ENCODE data around the gene INPP4B.

DNA sequence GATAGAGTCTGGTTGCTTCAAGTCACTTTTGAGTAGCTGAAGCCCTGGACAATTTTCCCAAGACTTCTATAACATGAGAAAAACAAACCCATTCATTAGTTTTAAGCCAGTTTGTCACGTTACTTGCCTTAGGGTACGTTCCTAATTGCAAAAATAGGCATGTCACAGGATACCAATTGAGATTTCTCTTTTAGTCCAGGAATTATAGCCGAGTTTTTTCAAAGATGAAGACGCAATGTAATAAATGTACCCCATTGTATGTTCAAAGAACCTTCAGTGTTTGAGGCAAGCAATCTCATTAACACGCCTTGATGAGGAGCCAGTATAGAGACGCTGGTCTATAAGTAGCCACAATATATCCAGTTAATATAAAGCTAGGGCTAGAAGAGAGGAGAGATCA lies 534.2 kb downstream of the INPP4B start:
- TF ChIP-seq, protein P1, sequence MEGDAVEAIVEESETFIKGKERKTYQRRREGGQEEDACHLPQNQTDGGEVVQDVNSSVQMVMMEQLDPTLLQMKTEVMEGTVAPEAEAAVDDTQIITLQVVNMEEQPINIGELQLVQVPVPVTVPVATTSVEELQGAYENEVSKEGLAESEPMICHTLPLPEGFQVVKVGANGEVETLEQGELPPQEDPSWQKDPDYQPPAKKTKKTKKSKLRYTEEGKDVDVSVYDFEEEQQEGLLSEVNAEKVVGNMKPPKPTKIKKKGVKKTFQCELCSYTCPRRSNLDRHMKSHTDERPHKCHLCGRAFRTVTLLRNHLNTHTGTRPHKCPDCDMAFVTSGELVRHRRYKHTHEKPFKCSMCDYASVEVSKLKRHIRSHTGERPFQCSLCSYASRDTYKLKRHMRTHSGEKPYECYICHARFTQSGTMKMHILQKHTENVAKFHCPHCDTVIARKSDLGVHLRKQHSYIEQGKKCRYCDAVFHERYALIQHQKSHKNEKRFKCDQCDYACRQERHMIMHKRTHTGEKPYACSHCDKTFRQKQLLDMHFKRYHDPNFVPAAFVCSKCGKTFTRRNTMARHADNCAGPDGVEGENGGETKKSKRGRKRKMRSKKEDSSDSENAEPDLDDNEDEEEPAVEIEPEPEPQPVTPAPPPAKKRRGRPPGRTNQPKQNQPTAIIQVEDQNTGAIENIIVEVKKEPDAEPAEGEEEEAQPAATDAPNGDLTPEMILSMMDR (conservative IDR thresholded peaks at IDR 0.05; ENCODE audit: low read depth, low read length) = no peak
- TF ChIP-seq POLR2A (IDR thresholded peaks at IDR 0.05; ENCODE audit: low read depth, low read length) (no peak), CEBPB (IDR thresholded peaks at IDR 0.05; ENCODE audit: low read depth, low read length) (no peak), MXI1 (IDR thresholded peaks at IDR 0.05; ENCODE audit: borderline replicate concordance, low read depth, low read length) (no peak), RCOR1 (IDR thresholded peaks at IDR 0.05; ENCODE audit: insufficient replicate concordance, low read length) (no peak), RAD21 (IDR thresholded peaks at IDR 0.05; ENCODE audit: low read length) (no peak), SMC3 (IDR thresholded peaks at IDR 0.05; ENCODE audit: low read depth, low read length) (no peak), BHLHE40 (IDR thresholded peaks at IDR 0.05; ENCODE audit: low read depth, low read length) (no peak), FOS (IDR thresholded peaks at IDR 0.05; ENCODE audit: low read depth, low read length) (no peak), MAFK (IDR thresholded peaks at IDR 0.05; ENCODE audit: low read depth, low read length) (no peak), MAZ (IDR thresholded peaks at IDR 0.05; ENCODE audit: borderline replicate concordance, low read depth, low read length) (no peak), CHD1 (IDR thresholded peaks at IDR 0.05; ENCODE audit: low read depth, low read length) (no peak)
- TF ChIP-seq, protein P2, sequence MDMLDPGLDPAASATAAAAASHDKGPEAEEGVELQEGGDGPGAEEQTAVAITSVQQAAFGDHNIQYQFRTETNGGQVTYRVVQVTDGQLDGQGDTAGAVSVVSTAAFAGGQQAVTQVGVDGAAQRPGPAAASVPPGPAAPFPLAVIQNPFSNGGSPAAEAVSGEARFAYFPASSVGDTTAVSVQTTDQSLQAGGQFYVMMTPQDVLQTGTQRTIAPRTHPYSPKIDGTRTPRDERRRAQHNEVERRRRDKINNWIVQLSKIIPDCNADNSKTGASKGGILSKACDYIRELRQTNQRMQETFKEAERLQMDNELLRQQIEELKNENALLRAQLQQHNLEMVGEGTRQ (IDR thresholded peaks at IDR 0.05; ENCODE audit: low read depth, low read length) = no peak
